SK-N-SH (cell line): ENCODE results near the gene OR6N2. TPM values are rescaled to one million over a fixed set of nuclear protein-coding genes. Genes with fewer than 3 reads are reported as not detected.

Experiments used
- CTCF ChIA-PET: fragments of 300-600, 350-600 bp; formaldehyde crosslinking; extraction: SDS; loops from one replicate; lab custom pipeline; 2021; lab: Yijun Ruan, JAX
- POLR2A ChIA-PET: fragments of 350-600 bp; sonication (Branson Sonifier 250); formaldehyde crosslinking; extraction: SDS; loops from one replicate; lab custom pipeline; 2020; ENCODE audit warnings: antibody characterized with exemption, inconsistent platforms; lab: Yijun Ruan, JAX
- DNase-seq: peaks from one replicate; pipeline ENCODE4 v3.0.0; 2012
- H2AFZ ChIP-seq: fragments of 200-600 bp; sonication (generic); 2 replicates; pipeline ENCODE4 v1.8.1; 2016; ENCODE audit warnings: antibody characterized with exemption, mild to moderate bottlenecking, low read depth
- H3F3A ChIP-seq: fragments of 200-600 bp; sonication (generic); replicated peaks from 2 replicates; pipeline ENCODE3; 2016; ENCODE audit warnings: antibody characterized with exemption, mild to moderate bottlenecking; ENCODE audit not compliant: insufficient read depth
- H3K27ac ChIP-seq, 2 experiments: fragments of 200-500 bp in 1 of 2; fragments of 200-600 bp in 1 of 2; sonication (Bioruptor generic) in 1 of 2; sonication (generic), shearing (Covaris generic) in 1 of 2; 2 replicates each; pipeline versions ENCODE4 v1.5.1 to v1.6.1; 2014 to 2016; ENCODE audit warnings: low read depth in 2 of 2, inconsistent platforms in 1 of 2, low read length in 1 of 2, mild to moderate bottlenecking in 1 of 2, mixed read lengths in 1 of 2
- H3K27me3 ChIP-seq: fragments of 200-600 bp; sonication (generic), shearing (Covaris generic); 2 replicates; pipeline ENCODE4 v1.6.1; 2016; ENCODE audit warnings: mixed run types; ENCODE audit not compliant: insufficient read depth
- H3K36me3 ChIP-seq, 2 experiments: fragments of 200-500 bp in 1 of 2; fragments of 200-600 bp in 1 of 2; sonication (Bioruptor generic) in 1 of 2; sonication (generic) in 1 of 2; replicated peaks in 1 of 2; 2 replicates each; pipeline versions ENCODE3 to v1.5.1; 2014 to 2016; ENCODE audit warnings: low read length in 1 of 2, mild to moderate bottlenecking in 1 of 2; ENCODE audit not compliant: insufficient read depth in 2 of 2, control insufficient read depth in 1 of 2
- H3K4me1 ChIP-seq, 2 experiments: fragments of 200-500 bp in 1 of 2; fragments of 200-600 bp in 1 of 2; sonication (Bioruptor generic) in 1 of 2; sonication (generic), shearing (Covaris generic) in 1 of 2; 2 replicates each; pipeline versions ENCODE4 v1.5.1 to v1.6.1; 2014 to 2016; ENCODE audit warnings: low read depth in 1 of 2, low read length in 1 of 2, mixed run types in 1 of 2; ENCODE audit not compliant: insufficient read depth in 2 of 2, control insufficient read depth in 1 of 2
- H3K4me2 ChIP-seq: fragments of 200-600 bp; sonication (generic), shearing (Covaris generic); 2 replicates; pipeline ENCODE4 v1.6.1; 2017; ENCODE audit warnings: mixed run types
- H3K4me3 ChIP-seq, 2 experiments: fragments of 200-500 bp in 1 of 2; fragments of 200-600 bp in 1 of 2; sonication (Bioruptor generic) in 1 of 2; sonication (generic), shearing (Covaris generic) in 1 of 2; 2 replicates each; pipeline versions ENCODE4 v1.5.1 to v1.8.1; 2014 to 2016; ENCODE audit warnings: low read depth in 2 of 2, inconsistent platforms in 1 of 2, low read length in 1 of 2, mild to moderate bottlenecking in 1 of 2, mixed read lengths in 1 of 2, moderate library complexity in 1 of 2
- H3K79me2 ChIP-seq: fragments of 200-600 bp; sonication (generic); 2 replicates; pipeline ENCODE4 v1.8.1; 2017; ENCODE audit warnings: mild to moderate bottlenecking; ENCODE audit not compliant: insufficient read depth
- H3K9ac ChIP-seq: fragments of 200-600 bp; sonication (generic); 2 replicates; pipeline ENCODE4 v1.6.1; 2017; ENCODE audit warnings: mixed run types
- H3K9me2 ChIP-seq: fragments of 200-600 bp; sonication (generic); 2 replicates; pipeline ENCODE4 v1.6.1; 2017; ENCODE audit warnings: mixed run types
- H3K9me3 ChIP-seq: fragments of 200-600 bp; sonication (generic); 2 replicates; pipeline ENCODE4 v1.6.1; 2017; ENCODE audit warnings: mixed run types, mild to moderate bottlenecking, moderate library complexity
- H4K20me1 ChIP-seq: fragments of 200-600 bp; sonication (generic); 2 replicates; pipeline ENCODE4 v1.6.1; 2017; ENCODE audit warnings: mild to moderate bottlenecking, mixed run types; ENCODE audit not compliant: insufficient read depth
- CHD2 ChIP-seq: fragments of 150-350 bp; IDR thresholded peaks from 2 replicates; pipeline ENCODE4 v1.6.1; 2018; ENCODE audit warnings: low read length; ENCODE audit not compliant: partially characterized antibody
- ELF1 ChIP-seq: IDR thresholded peaks from 2 replicates; pipeline ENCODE4 v1.4.0; 2012
- FOSL2 ChIP-seq: IDR thresholded peaks from 2 replicates; pipeline ENCODE4 v1.4.0; 2012; ENCODE audit warnings: low read depth, mild to moderate bottlenecking, moderate library complexity, borderline replicate concordance
- GABPA ChIP-seq: IDR thresholded peaks from 2 replicates; pipeline ENCODE4 v1.4.0; 2012; ENCODE audit warnings: low read depth, mild to moderate bottlenecking
- IRF3 ChIP-seq: fragments of 150-350 bp; IDR thresholded peaks from 2 replicates; pipeline ENCODE4 v1.6.1; 2016; ENCODE audit warnings: mild to moderate bottlenecking, low read depth, low read length
- JUND ChIP-seq: IDR thresholded peaks from 2 replicates; pipeline ENCODE4 v1.4.0; 2012
- MEF2A ChIP-seq: IDR thresholded peaks from 2 replicates; pipeline ENCODE4 v1.4.0; 2012; ENCODE audit warnings: low read depth, borderline replicate concordance
- NFIC ChIP-seq: IDR thresholded peaks from 2 replicates; pipeline ENCODE4 v1.4.0; 2012; ENCODE audit warnings: borderline replicate concordance
- POLR2AphosphoS5 ChIP-seq: IDR thresholded peaks from 2 replicates; pipeline ENCODE4 v1.6.1; 2012; ENCODE audit warnings: low read depth, low read length
- RCOR1 ChIP-seq: fragments of 150-350 bp; IDR thresholded peaks from 2 replicates; pipeline ENCODE4 v1.6.1; 2017; ENCODE audit warnings: antibody characterized with exemption, low read length
- REST ChIP-seq: IDR thresholded peaks from 2 replicates; pipeline ENCODE4 v1.6.1; 2012; ENCODE audit warnings: mild to moderate bottlenecking, low read depth, low read length, moderate library complexity
- RFX5 ChIP-seq: IDR thresholded peaks from 2 replicates; pipeline ENCODE4 v1.6.1; 2012; ENCODE audit warnings: mild to moderate bottlenecking, improper control_type of control experiment, low read length
- RXRA ChIP-seq: IDR thresholded peaks from 2 replicates; pipeline ENCODE4 v1.4.0; 2012; ENCODE audit warnings: low read depth, mild to moderate bottlenecking, borderline replicate concordance
- SIN3A ChIP-seq: IDR thresholded peaks from 2 replicates; pipeline ENCODE4 v1.6.1; 2012; ENCODE audit warnings: low read depth, mild to moderate bottlenecking, low read length, moderate library complexity, borderline replicate concordance
- SMC3 ChIP-seq: IDR thresholded peaks from 2 replicates; pipeline ENCODE4 v1.6.1; 2012; ENCODE audit warnings: low read depth, low read length, improper control_type of control experiment
- TAF1 ChIP-seq: IDR thresholded peaks from 2 replicates; pipeline ENCODE4 v1.6.1; 2012; ENCODE audit warnings: low read depth, mild to moderate bottlenecking, low read length, moderate library complexity, borderline replicate concordance
- USF1 ChIP-seq: IDR thresholded peaks from 2 replicates; pipeline ENCODE4 v1.4.0; 2012; ENCODE audit warnings: low read depth, borderline replicate concordance
- YY1 ChIP-seq: IDR thresholded peaks from 2 replicates; pipeline ENCODE4 v1.4.0; 2012; ENCODE audit warnings: low read depth, mild to moderate bottlenecking
- WGBS: methylation state at CpG from one replicate; pipeline ENCODE4 v1.1.6; 2017; ENCODE audit warnings: low lambda C conversion rate; 5-methylcytosine and 5-hydroxymethylcytosine counted together
- polyA plus RNA-seq, 3 experiments: library from polyadenylated mRNA; depleted of rRNA; stranded (reverse); fragments of >200 nt; gene quantifications; 2 replicates each; pipeline ENCODE4 v1.2.3, GENCODE V29; 2012
- TF ChIP-seq, protein P1 (sequence below): IDR thresholded peaks from 2 replicates; pipeline ENCODE4 v1.4.0; 2012; ENCODE audit warnings: low read depth, borderline replicate concordance
- TF ChIP-seq, protein P2 (sequence below): fragments of 200-600 bp; sonication (generic); IDR thresholded peaks from 2 replicates; pipeline ENCODE4 v1.6.1; 2017; ENCODE audit warnings: antibody characterized with exemption, mild to moderate bottlenecking, moderate library complexity

OR6N2 gene
- polyA plus RNA-seq, 1 of the 3 experiments (the other 2 are of a cell fraction) = not detected

DNA sequence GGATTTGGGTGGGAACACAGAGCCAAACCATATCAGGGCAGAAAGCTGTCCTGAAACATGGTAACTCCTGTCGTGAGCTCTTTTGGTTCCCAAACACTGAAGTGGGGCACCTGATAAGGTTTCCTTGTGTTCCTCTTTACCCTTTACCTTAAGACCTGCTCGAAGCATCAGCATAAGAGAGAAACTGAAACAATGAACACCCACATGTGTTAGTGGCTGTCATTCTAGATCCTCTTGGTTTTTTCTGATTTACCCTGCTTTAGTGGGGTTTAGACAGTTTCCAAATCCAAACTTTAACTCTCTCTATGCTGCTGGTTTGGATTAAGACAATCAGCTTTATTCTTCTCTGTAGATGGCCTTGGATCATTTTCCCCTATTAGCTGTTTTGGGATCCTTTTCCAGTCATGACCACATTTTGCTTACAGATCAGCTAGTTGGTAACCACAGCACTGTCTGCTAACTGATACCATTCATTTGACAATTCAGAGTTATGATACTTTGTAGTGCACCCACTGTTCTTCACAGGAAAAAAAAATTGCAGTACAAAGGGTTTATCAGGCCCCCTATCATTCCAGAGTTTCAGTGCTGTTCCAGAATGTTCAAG lies 49.2 kb upstream of the OR6N2 start (continued):
- TF ChIP-seq NFIC = no peak
- no peak for TF ChIP-seq USF1

- POLR2A ChIA-PET = no interaction called here
- Histone ChIP-seq H3K4me2 (no peak overlapping the region), H3K27me3 (no peaks in the 10 kb centered on the region)
Observed at GRCh38 chr1:158821723-158822122, 40.7 kb upstream of the OR6N2 start.

More at GRCh38 chr1:158821723-158822122, 40.7 kb upstream of the OR6N2 start:
- no peaks in the 10 kb centered on the region for H3K79me2 ChIP-seq
- no peak overlapping the region for H3K9ac ChIP-seq
- TF ChIP-seq RFX5 (no peak), ELF1 (no peak), RXRA (no peak), REST (no peak), SIN3A (no peak), FOSL2 (no peak), YY1 (no peak), NFIC (no peak), IRF3 (no peak), TAF1 (no peak), RCOR1 (no peak), USF1 (no peak), MEF2A (no peak), SMC3 (no peak), JUND (no peak), POLR2AphosphoS5 (no peak), GABPA (no peak), CHD2 (no peak)
- TF ChIP-seq, protein P1, sequence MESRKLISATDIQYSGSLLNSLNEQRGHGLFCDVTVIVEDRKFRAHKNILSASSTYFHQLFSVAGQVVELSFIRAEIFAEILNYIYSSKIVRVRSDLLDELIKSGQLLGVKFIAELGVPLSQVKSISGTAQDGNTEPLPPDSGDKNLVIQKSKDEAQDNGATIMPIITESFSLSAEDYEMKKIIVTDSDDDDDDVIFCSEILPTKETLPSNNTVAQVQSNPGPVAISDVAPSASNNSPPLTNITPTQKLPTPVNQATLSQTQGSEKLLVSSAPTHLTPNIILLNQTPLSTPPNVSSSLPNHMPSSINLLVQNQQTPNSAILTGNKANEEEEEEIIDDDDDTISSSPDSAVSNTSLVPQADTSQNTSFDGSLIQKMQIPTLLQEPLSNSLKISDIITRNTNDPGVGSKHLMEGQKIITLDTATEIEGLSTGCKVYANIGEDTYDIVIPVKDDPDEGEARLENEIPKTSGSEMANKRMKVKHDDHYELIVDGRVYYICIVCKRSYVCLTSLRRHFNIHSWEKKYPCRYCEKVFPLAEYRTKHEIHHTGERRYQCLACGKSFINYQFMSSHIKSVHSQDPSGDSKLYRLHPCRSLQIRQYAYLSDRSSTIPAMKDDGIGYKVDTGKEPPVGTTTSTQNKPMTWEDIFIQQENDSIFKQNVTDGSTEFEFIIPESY = no peak
- TF ChIP-seq, protein P2, sequence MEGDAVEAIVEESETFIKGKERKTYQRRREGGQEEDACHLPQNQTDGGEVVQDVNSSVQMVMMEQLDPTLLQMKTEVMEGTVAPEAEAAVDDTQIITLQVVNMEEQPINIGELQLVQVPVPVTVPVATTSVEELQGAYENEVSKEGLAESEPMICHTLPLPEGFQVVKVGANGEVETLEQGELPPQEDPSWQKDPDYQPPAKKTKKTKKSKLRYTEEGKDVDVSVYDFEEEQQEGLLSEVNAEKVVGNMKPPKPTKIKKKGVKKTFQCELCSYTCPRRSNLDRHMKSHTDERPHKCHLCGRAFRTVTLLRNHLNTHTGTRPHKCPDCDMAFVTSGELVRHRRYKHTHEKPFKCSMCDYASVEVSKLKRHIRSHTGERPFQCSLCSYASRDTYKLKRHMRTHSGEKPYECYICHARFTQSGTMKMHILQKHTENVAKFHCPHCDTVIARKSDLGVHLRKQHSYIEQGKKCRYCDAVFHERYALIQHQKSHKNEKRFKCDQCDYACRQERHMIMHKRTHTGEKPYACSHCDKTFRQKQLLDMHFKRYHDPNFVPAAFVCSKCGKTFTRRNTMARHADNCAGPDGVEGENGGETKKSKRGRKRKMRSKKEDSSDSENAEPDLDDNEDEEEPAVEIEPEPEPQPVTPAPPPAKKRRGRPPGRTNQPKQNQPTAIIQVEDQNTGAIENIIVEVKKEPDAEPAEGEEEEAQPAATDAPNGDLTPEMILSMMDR = no peak
- no peak overlapping the region for H3K27ac ChIP-seq
- CTCF ChIA-PET = interaction anchor here (1.7 kb wide), 1 partner anchor 177 kb away, joined by 4 read pairs; no protein-coding TSS in a partner anchor
- 0% methylated on average over 1 of the region's 1 CpG for WGBS
- H3F3A ChIP-seq = no peaks in the 10 kb centered on the region
- H3K9me2 ChIP-seq = no peaks in the 10 kb centered on the region
- H3K9me3 ChIP-seq = no peaks in the 10 kb centered on the region
- DNase-seq = no peak
- no peaks in the 10 kb centered on the region for H3K36me3 ChIP-seq
- H4K20me1 ChIP-seq = no peaks in the 10 kb centered on the region
- H3K4me1 ChIP-seq = no peaks in the 10 kb centered on the region
- H2AFZ ChIP-seq = no peak overlapping the region
- H3K4me3 ChIP-seq = no peak overlapping the region
